AML-193 (cell line): ENCODE measurements around the gene TOMM22.

Source experiments
- DNase-seq, 2 experiments: peaks; one replicate each; lab custom pipeline; 2025; lab: John Stamatoyannopoulos, UW

The TOMM22 gene

DNA sequence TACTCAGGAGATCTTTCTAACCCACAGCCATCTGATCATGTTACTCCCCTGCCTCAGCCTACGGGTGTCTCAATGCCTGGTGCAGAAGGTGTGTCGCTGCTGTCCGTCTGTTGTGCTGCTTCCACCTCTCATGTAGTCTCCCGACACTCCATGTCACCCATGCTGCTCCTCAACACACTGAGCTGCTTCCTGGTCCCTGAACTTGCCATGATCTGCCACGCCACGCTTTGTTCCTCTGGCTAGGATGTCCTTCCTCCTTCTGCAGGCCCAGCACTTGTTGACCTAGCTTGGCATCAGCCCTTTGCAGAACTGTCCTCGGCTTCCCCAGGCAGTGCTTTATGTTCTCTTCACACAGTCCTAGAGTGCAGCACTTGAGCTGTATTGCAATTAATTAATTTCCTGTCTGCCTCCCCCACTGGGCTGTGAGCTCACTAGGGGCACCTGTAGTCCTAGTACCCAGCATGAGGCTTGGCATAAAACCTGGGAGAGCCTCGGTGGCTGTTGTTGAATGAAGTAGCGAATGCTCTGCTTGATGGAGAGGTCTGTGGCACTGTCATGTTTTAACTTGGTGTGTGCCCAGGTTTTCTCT, 33.5 kb downstream of the TOMM22 start:
- DNase-seq, result no peak

GRCh38 chr22:38715852-38716251, 34.1 kb downstream of the TOMM22 start:
- DNase-seq, result no peak

DNA sequence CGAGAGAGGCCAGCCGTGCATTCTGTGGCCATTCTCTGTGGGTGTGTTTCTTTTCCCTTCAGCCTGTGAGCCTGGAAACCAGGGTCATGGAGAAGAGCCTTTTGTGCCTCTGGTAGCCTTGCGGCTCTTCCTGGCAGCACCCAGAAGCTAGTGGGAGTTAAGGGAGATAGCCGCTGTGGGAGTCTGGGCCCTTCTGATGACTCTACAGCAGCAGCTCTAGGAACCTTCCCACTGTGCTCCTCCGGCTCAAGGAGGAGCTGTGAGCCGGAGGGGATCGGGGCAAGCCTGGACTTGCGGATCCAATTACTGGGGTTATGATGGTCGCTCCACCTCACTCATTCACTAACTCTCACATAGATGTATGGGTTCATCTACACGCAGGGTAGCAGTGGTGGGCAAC, 34.5 kb downstream of the TOMM22 start:
- DNase-seq, result no peak

DNA sequence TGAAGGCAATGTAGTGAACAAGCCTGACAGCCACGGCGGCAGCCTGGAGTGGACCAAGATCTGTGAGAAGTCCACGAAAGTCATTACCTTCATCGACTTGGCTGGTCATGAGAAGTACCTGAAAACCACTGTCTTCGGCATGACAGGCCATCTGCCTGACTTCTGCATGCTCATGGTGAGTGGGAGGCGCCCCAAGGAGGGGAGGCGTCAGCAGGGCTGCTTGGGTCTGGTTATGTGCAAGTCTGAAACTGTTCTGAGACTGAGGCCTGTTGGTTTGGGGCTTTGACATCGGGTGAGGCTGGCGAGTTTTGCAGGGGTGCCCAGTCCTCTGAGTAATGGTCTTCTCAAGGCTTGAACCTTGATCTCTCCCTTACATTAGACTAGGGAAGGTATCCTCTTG, 35.1 kb downstream of the TOMM22 start:
- DNase-seq, result no peak

DNA sequence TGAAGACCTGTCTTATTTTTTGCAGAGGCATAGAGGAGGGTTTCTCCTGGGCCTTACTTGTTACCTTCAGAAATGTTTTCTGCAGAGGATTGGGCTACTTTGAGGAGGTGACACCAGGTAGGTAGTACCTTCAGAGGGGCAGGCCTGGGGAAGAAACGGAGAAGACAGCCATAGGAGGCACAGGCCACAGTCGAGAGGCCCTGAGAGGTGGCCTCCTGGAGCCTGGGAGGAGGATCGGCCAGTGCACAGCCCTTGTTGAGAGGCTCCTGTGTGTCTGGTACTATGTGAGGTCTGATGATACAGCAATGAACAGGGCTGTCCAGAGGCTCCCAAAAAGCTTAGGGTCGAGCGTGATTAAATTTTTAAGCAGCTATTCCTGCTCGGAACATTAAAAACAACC, 35.5 kb downstream of the TOMM22 start:
- no peak for DNase-seq

- no peak for DNase-seq
Observed at GRCh38 chr22:38718414-38718813, 36.7 kb downstream of the TOMM22 start.

- DNase-seq, result no peak
Observed at GRCh38 chr22:38719196-38719595, 37.4 kb downstream of the TOMM22 start.

DNA sequence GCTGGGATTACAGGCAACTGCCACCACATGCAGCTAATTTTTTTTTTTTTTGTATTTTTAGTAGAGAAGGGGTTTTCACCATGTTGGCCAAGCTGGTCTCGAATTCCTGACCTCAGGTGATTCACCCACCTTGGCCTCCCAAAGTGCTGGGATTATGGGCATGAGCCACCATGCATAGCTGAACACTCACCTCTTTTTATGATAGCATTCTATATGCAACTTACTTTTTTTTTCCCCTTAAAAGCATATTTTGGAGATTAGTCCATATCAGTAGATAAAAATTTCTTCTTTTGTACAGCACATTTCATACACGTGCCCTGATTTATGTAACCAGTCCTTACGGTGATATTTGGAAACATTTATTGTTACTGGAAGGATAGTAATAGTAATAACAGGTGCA, 38.6 kb downstream of the TOMM22 start:
- DNase-seq, result no peak

DNA sequence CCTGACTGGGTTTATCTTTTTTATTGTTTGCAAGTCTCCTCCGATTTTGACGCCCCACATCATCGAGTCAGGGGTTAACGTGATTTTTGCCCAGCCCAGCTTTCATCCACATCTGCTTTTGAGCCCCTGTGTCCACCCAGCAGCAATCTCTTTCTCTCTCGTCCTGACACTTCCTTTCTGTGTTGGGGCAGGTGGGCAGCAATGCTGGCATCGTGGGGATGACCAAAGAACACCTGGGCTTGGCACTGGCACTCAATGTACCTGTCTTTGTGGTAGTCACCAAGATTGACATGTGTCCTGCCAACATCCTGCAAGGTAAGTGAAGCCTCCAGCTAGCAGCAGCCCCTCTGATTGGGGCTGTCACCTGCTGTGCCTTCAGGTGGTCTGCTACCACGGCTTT, 39.8 kb downstream of the TOMM22 start:
- DNase-seq, result no peak

DNA sequence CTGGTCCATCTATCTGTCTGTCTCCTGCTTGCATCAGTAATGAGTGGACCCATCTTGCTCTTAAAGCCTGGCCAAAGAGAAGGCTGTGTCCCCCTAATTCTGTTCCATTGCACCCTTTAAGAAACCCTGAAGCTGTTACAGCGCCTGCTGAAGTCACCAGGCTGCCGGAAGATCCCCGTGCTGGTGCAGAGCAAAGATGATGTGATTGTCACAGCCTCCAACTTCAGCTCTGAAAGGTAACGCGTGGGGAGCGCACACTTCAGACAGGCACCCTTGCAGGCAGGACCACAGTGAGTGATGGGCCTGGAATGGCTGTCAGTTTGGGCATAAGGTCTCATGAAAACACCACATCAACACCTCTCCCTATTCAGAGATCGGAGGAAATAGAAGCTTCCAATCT, 42.4 kb downstream of the TOMM22 start:
- no peak for DNase-seq

DNA sequence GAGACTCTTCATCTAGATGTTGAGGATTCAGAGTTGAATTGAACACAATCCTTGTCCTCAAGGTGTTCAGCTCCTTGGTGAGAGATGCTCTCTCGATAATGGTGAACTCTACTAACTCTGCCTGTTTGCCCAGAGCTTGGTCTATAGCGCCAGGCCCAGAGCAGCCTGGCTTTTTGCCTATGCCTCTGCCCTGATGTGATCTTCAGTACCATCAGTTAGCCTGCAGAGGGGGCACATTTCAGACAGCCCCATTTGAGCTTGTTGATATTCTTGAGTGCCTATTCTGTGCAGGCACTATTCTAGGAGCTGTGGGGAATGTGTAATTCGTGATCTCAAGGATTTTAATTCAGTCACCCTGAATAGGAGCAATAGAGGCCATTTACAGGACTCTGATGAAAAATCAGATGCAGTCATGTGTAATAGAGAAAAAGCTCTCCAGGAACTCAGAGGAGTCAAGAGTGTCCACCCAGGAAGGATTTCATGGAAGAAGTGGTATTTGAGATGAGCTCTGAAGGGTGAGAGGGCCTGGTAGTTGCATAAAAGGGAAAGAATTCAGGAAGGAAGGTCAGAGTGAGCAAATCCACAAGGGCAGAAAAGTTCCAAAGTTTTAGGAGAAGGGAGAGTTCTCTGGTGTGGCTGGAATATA, 43.3 kb downstream of the TOMM22 start:
- peak; percentile 37 to 38 for DNase-seq

GRCh38 chr22:38725900-38726655, 44.3 kb downstream of the TOMM22 start:
- no peak for DNase-seq

DNA sequence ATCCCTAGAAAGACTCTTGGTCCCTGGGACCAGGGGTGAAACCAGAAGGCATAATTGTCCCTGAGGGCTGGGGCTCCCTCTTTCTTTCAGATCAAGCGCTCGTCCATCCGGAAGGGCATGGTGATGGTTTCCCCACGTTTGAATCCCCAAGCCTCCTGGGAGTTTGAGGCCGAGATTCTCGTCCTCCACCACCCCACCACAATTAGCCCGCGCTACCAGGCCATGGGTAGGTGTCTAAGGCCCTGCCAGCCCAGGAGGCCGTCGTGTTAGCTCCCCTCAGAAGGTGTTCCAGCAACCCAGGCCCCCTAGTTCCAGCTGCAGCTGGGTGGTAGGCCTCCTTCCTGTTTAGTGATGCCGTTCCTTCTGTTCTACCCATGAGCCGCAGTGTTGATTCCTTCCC, 45.4 kb downstream of the TOMM22 start:
- DNase-seq, result no peak

- no peak for DNase-seq
Observed at GRCh38 chr22:38727530-38728451, 46.0 kb downstream of the TOMM22 start.

GRCh38 chr22:38728871-38729796, 47.4 kb downstream of the TOMM22 start:
- DNase-seq, result no peak

DNA sequence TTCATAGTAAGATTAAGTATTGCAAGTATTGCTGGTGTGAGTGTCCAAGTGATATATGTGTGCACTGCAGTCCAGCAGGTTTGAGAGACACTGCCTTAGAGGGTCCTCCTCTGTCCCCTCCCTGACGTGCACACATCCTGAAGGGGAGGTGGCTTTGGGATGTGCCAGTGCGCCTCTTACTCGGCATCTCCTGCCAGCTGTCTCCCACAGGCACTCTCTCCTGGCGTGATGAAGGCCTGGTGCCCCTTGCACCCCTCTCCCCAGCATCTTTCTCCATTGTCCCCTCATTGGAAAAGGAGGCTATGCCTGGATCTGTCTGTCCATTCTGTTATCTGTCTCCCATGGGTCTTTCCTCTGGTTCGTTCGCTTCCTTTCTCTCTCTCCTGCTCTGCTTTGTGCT, 48.2 kb downstream of the TOMM22 start:
- DNase-seq, result no peak

DNA sequence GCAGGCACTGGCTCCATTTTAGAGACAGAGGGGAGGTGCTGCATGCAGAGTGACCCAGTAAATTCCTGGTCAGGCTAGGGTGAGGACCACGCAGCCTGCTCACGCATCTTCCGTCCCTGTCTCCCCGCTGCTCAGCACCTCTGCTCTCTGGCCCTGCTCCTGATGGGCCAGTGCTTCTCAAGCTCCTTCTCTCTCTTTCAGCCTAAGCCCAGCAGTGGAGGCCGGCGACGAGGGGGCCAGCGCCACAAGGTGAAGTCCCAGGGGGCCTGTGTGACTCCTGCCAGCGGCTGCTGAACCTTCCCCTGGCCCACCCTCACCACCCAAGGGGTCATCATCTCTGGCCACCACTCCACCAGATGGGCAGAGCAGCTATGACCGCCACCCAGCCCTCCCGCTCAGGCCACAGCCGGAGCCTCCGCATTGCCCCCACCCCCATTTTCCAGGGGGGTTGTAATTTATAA, 48.7 kb downstream of the TOMM22 start:
- DNase-seq, result no peak

DNA sequence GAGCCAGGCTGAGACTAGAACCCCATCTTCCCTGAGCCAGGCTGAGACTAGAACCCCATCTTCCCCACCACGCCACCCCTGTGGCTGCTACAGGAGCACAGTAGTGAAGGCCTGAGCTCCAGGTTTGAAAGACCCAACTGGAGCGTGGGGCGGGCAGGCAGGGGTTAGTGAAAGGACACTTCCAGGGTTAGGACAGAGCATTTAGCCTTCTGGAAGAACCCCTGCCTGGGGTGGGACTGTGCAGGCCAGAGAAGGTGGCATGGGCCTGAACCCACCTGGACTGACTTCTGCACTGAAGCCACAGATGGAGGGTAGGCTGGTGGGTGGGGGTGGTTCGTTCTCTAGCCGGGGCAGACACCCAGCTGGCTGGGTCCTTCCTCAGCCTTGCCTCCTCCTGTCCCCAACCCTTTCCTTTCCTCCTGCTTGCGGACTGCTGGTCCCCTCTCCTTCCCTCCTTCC, 50.0 kb downstream of the TOMM22 start:
- no peak for DNase-seq

GRCh38 chr22:38732251-38732815, 50.6 kb downstream of the TOMM22 start:
- DNase-seq, result no peak

DNA sequence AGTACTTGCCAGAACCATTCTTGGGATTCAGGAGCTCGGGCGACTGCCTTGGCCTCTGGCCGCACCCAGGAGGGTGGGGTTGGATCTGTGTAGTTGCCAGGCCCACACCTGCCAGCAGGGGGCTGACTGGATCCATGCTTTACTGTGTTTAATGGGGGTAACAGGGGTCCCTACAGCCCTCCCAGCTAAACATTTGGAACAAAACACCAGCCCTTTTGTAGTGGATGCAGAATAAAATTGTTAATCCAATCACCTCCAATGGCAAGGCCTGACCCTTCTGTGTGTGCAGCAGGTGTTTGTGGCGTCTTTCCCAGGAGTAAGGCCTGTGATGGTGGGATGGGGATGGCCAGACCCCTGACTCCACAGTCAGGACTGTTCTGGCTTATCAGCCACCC, 51.6 kb downstream of the TOMM22 start:
- peak in 1 of 2 experiments; percentile 4 for DNase-seq
